ENCODE measurements around the gene DPP7.

The DPP7 gene

DNA sequence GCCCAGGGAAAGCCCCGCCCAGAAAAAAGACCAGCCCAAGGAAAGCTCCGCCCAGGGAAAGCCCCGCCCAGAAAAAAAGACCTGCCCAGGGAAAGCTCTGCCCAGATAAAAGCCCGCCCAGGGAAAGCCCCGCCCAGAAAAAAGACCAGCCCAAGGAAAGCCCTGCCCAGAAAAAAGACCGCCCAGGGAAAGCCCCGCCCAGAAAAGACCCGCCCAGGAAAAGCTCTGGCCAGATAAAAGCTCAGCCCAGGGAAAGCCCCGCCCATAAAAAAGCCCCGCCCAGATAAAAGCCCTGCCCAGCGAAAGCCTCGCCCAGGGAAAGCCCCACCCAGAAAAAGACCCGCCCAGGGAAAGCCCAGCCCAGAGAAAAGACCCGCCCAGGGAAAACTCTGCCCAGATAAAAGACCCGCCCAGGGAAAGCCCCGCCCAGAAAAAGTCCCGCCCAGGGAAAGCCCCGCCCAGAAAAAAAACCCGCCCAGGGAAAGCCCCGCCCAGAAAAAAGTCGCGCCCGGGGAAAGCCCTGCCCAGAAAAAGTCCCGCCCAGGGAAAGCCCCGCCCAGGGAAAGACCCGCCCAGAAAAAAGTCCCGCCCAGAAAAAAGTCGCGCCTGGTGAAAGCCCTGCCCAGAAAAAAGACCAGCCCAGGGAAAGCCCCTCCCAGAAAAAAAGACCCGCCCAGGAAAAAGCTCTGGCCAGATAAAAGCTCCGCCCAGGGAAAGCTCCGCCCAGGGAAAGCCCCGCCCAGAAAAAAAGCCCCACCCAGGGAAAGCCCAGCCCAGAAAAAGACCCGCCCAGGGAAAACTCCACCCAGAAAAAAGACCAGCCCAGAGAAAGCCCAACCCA lies 36.3 kb upstream of the DPP7 start:
- no peak overlapping the region for H4K91ac ChIP-seq (ENCODE audit: low read depth, low read length, poor library complexity)
- H3K27ac ChIP-seq (replicated peaks; ENCODE audit: low read length): no peak overlapping the region
- H4K8ac ChIP-seq (ENCODE audit: low read depth, low read length): no peak overlapping the region
- no peak overlapping the region for H2BK120ac ChIP-seq (ENCODE audit: low read depth, low read length)
- DNase-seq (ENCODE audit: low spot score): no peak
- no peak overlapping the region for H3K4me2 ChIP-seq (ENCODE audit: insufficient read depth, low read length, poor library complexity, severe bottlenecking)
- peaks cover 0 to 2% of the 10 kb centered on the region in 2 donors for H3K36me3 ChIP-seq (replicated peaks in 1 of 2; ENCODE audit: control insufficient read depth in 2 of 2, insufficient read depth in 2 of 2, low read length in 2 of 2)
- H3K14ac ChIP-seq (ENCODE audit: low read length): no peak overlapping the region
- H3K23ac ChIP-seq (ENCODE audit: low read depth, low read length, poor library complexity): no peak overlapping the region
- H2AK5ac ChIP-seq (ENCODE audit: low read depth, low read length): no peak overlapping the region
- H3K9me3 ChIP-seq (replicated peaks in 1 of 2; ENCODE audit: control insufficient read depth in 2 of 2, insufficient read depth in 1 of 2, low read depth in 1 of 2, low read length in 2 of 2): peaks cover 0 to 12% of the 10 kb centered on the region in 2 donors
- peaks cover 0 to 49% (median 15%) of the 10 kb centered on the region in 3 experiments for H3K27me3 ChIP-seq (ENCODE audit: control insufficient read depth in 3 of 3, insufficient read depth in 3 of 3, low read depth in 1 of 3, low read length in 3 of 3)
- no peaks in the 10 kb centered on the region for H3K4me1 ChIP-seq (ENCODE audit: control insufficient read depth in 2 of 2, insufficient read depth in 1 of 2, low read depth in 1 of 2, low read length in 2 of 2)
- no CpG with 5 or more reads among the region's 34 CpGs for WGBS, 2 donors (ENCODE audit: extremely low coverage in 2 of 2, insufficient read length in 2 of 2, insufficient replicate concordance in 1 of 2)
- H3K4ac ChIP-seq (ENCODE audit: low read length): no peak overlapping the region
- no peak overlapping the region for H2BK12ac ChIP-seq (ENCODE audit: low read length)
- H3K4me3 ChIP-seq (ENCODE audit: low read length in 2 of 2): no peak overlapping the region
- no peak overlapping the region for H2BK5ac ChIP-seq (ENCODE audit: low read length)
- H3K18ac ChIP-seq (ENCODE audit: low read length): no peak overlapping the region
- H2AFZ ChIP-seq (ENCODE audit: low read length): no peak overlapping the region
- H2BK15ac ChIP-seq (ENCODE audit: low read length): no peak overlapping the region
- no peak overlapping the region for H3K9ac ChIP-seq (ENCODE audit: low read depth, low read length, poor library complexity)
- peaks cover 2% of the 10 kb centered on the region for H3K79me1 ChIP-seq (ENCODE audit: low read depth, low read length)

DNA sequence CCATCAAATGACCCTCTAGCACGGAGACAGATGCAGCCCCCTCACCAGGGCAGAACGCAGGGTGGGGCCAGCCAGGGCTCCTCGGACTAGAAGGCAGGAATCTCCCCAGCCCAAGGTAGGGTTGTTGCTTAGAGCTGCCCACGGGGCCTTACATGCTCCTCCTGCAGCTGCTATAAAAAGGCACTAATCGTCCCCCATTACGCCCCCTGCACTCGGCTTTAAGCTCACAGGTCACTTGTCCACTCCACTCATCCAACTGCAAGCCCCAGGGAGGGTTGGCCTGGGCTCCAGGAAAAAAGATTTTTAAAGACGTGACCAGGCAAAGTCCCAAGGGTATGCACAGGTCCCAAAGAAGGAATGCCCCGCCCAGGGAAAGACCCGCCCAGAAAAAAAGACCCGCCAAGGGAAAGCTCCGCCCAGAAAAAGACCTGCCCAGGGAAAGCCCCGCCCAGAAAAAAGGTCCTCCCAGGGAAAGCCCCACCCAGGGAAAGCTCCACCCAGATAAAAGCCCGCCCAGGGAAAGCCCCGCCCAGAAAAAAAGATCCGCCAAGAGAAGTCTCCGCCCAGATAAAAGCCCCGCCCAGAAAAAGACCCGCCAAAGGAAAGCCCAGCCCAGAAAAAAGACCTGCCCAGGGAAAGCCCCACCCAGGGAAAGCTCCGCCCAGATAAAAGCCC lies 35.5 kb upstream of the DPP7 start:
- no peak overlapping the region for H3K14ac ChIP-seq (ENCODE audit: low read length)
- H3K4me1 ChIP-seq (ENCODE audit: control insufficient read depth in 2 of 2, insufficient read depth in 1 of 2, low read depth in 1 of 2, low read length in 2 of 2): no peaks in the 10 kb centered on the region
- H3K4me3 ChIP-seq (ENCODE audit: low read length in 2 of 2): no peak overlapping the region
- peaks cover 0 to 2% of the 10 kb centered on the region in 2 donors for H3K36me3 ChIP-seq (replicated peaks in 1 of 2; ENCODE audit: control insufficient read depth in 2 of 2, insufficient read depth in 2 of 2, low read length in 2 of 2)
- H2BK12ac ChIP-seq (ENCODE audit: low read length): no peak overlapping the region
- H3K9ac ChIP-seq (ENCODE audit: low read depth, low read length, poor library complexity): no peak overlapping the region
- H3K23ac ChIP-seq (ENCODE audit: low read depth, low read length, poor library complexity): peak overlapping the region; percentile 80
- H2BK15ac ChIP-seq (ENCODE audit: low read length): no peak overlapping the region
- peaks cover 0 to 12% of the 10 kb centered on the region in 2 donors for H3K9me3 ChIP-seq (replicated peaks in 1 of 2; ENCODE audit: control insufficient read depth in 2 of 2, insufficient read depth in 1 of 2, low read depth in 1 of 2, low read length in 2 of 2)
- H3K79me1 ChIP-seq (ENCODE audit: low read depth, low read length): peaks cover 2% of the 10 kb centered on the region
- no peak overlapping the region for H2AFZ ChIP-seq (ENCODE audit: low read length)
- H3K4ac ChIP-seq (ENCODE audit: low read length): no peak overlapping the region
- H3K27me3 ChIP-seq (ENCODE audit: control insufficient read depth in 3 of 3, insufficient read depth in 3 of 3, low read depth in 1 of 3, low read length in 3 of 3): peaks cover 0 to 45% (median 10%) of the 10 kb centered on the region in 3 experiments
- no peak overlapping the region for H2BK120ac ChIP-seq (ENCODE audit: low read depth, low read length)
- no CpG with 5 or more reads among the region's 20 CpGs for WGBS, 2 donors (ENCODE audit: extremely low coverage in 2 of 2, insufficient read length in 2 of 2, insufficient replicate concordance in 1 of 2)
- no peak overlapping the region for H3K4me2 ChIP-seq (ENCODE audit: insufficient read depth, low read length, poor library complexity, severe bottlenecking)
- no peak overlapping the region for H4K8ac ChIP-seq (ENCODE audit: low read depth, low read length)
- no peak overlapping the region for H2BK5ac ChIP-seq (ENCODE audit: low read length)
- DNase-seq (ENCODE audit: low spot score): no peak
- no peak overlapping the region for H2AK5ac ChIP-seq (ENCODE audit: low read depth, low read length)
- no peak overlapping the region for H3K18ac ChIP-seq (ENCODE audit: low read length)
- H3K27ac ChIP-seq (replicated peaks; ENCODE audit: low read length): no peak overlapping the region
- no peak overlapping the region for H4K91ac ChIP-seq (ENCODE audit: low read depth, low read length, poor library complexity)

DNA sequence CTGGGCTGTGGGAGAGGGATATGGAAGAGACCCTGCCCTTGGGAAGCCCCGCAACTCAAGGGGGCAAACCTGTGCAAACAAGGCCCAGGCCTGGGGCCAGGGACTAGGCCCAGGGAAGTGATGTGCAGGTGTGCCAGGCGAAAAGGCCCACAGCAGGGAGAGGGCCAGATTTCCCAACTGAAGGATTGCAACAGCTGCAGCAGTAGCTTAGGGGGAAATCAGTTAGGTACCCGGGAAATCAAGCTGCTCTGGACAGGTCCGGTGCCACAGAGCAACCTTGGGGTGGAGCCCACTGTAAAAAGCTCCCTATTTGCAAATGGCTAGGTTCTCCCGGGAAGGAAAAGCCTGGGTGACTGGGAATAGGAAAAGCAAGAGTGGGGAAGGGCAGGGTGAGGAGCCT lies 34.8 kb upstream of the DPP7 start:
- Histone ChIP-seq H4K91ac (ENCODE audit: low read depth, low read length, poor library complexity) (no peak overlapping the region), H2BK5ac (ENCODE audit: low read length) (no peak overlapping the region), H4K8ac (ENCODE audit: low read depth, low read length) (no peak overlapping the region), H3K27ac (replicated peaks; ENCODE audit: low read length) (no peak overlapping the region), H3K4me1 (ENCODE audit: control insufficient read depth in 2 of 2, insufficient read depth in 1 of 2, low read depth in 1 of 2, low read length in 2 of 2) (no peaks in the 10 kb centered on the region), H2BK15ac (ENCODE audit: low read length) (no peak overlapping the region), H3K36me3 (replicated peaks in 1 of 2; ENCODE audit: control insufficient read depth in 2 of 2, insufficient read depth in 2 of 2, low read length in 2 of 2) (peaks cover 0 to 2% of the 10 kb centered on the region in 2 donors), H2AFZ (ENCODE audit: low read length) (no peak overlapping the region), H3K18ac (ENCODE audit: low read length) (no peak overlapping the region), H3K14ac (ENCODE audit: low read length) (no peak overlapping the region), H3K27me3 (ENCODE audit: control insufficient read depth in 3 of 3, insufficient read depth in 3 of 3, low read depth in 1 of 3, low read length in 3 of 3) (peaks cover 0 to 38% (median 6%) of the 10 kb centered on the region in 3 experiments), H3K4me2 (ENCODE audit: insufficient read depth, low read length, poor library complexity, severe bottlenecking) (no peak overlapping the region), H3K23ac (ENCODE audit: low read depth, low read length, poor library complexity) (peak overlapping the region; percentile 80), H2AK5ac (ENCODE audit: low read depth, low read length) (no peak overlapping the region), H3K9me3 (replicated peaks in 1 of 2; ENCODE audit: control insufficient read depth in 2 of 2, insufficient read depth in 1 of 2, low read depth in 1 of 2, low read length in 2 of 2) (peaks cover 0 to 12% of the 10 kb centered on the region in 2 donors), H2BK120ac (ENCODE audit: low read depth, low read length) (no peak overlapping the region), H3K4me3 (ENCODE audit: low read length in 2 of 2) (peak overlapping the region in 1 of 2 donors; percentile 12), H3K79me1 (ENCODE audit: low read depth, low read length) (peaks cover 2% of the 10 kb centered on the region), H3K9ac (ENCODE audit: low read depth, low read length, poor library complexity) (no peak overlapping the region), H3K4ac (ENCODE audit: low read length) (no peak overlapping the region), H2BK12ac (ENCODE audit: low read length) (peak overlapping the region; percentile 58)
- no CpG with 5 or more reads among the region's 5 CpGs for WGBS, 2 donors (ENCODE audit: extremely low coverage in 2 of 2, insufficient read length in 2 of 2, insufficient replicate concordance in 1 of 2)
- no peak for DNase-seq (ENCODE audit: low spot score)

DNA sequence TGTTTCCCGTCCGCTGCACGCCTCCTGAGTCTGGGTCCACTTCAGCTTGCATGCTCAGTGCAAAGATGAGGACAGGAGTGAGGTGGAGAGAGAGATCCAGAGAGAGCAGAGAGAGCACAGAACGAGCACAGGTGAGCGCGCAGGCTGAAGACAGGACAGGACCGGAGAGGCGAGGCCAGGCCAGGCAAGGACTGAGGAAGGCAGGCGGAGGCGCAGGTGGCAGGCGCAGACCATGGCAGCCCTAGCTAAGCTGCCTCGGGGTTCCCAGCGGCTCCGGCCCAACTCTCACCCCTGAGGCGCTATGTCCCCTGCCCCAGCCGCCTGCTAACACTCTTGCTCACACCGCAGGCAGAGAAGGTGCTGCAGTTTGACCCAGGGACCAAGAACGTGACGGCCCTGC lies 34.1 kb upstream of the DPP7 start:
- H3K79me1 ChIP-seq (ENCODE audit: low read depth, low read length): peaks cover 2% of the 10 kb centered on the region
- no peak overlapping the region for H2AK5ac ChIP-seq (ENCODE audit: low read depth, low read length)

More for the DNA sequence above, 34.1 kb upstream of the DPP7 start:
- Histone ChIP-seq H3K4ac (ENCODE audit: low read length) (no peak overlapping the region), H3K4me3 (ENCODE audit: low read length in 2 of 2) (no peak overlapping the region), H2BK120ac (ENCODE audit: low read depth, low read length) (no peak overlapping the region), H3K27me3 (ENCODE audit: control insufficient read depth in 3 of 3, insufficient read depth in 3 of 3, low read depth in 1 of 3, low read length in 3 of 3) (peaks cover 0 to 44% (median 6%) of the 10 kb centered on the region in 3 experiments), H2BK5ac (ENCODE audit: low read length) (no peak overlapping the region), H4K91ac (ENCODE audit: low read depth, low read length, poor library complexity) (no peak overlapping the region), H3K27ac (replicated peaks; ENCODE audit: low read length) (no peak overlapping the region), H3K36me3 (replicated peaks in 1 of 2; ENCODE audit: control insufficient read depth in 2 of 2, insufficient read depth in 2 of 2, low read length in 2 of 2) (peaks cover 0 to 2% of the 10 kb centered on the region in 2 donors), H4K8ac (ENCODE audit: low read depth, low read length) (peak overlapping the region; percentile 43), H3K9me3 (replicated peaks in 1 of 2; ENCODE audit: control insufficient read depth in 2 of 2, insufficient read depth in 1 of 2, low read depth in 1 of 2, low read length in 2 of 2) (peaks cover 0 to 12% of the 10 kb centered on the region in 2 donors), H3K4me1 (ENCODE audit: control insufficient read depth in 2 of 2, insufficient read depth in 1 of 2, low read depth in 1 of 2, low read length in 2 of 2) (no peaks in the 10 kb centered on the region), H2AFZ (ENCODE audit: low read length) (no peak overlapping the region), H3K9ac (ENCODE audit: low read depth, low read length, poor library complexity) (no peak overlapping the region), H3K4me2 (ENCODE audit: insufficient read depth, low read length, poor library complexity, severe bottlenecking) (no peak overlapping the region), H2BK12ac (ENCODE audit: low read length) (no peak overlapping the region), H3K18ac (ENCODE audit: low read length) (no peak overlapping the region), H2BK15ac (ENCODE audit: low read length) (no peak overlapping the region), H3K23ac (ENCODE audit: low read depth, low read length, poor library complexity) (no peak overlapping the region), H3K14ac (ENCODE audit: low read length) (no peak overlapping the region)
- no peak for DNase-seq (ENCODE audit: low spot score)
- WGBS, 2 donors (ENCODE audit: extremely low coverage in 2 of 2, insufficient read length in 2 of 2, insufficient replicate concordance in 1 of 2): no CpG with 5 or more reads among the region's 19 CpGs
